HK-2 (cell line): Measurements from ENCODE around the gene SLC38A3.
"Not testable (repeated sequence)": the region's sequence is repeated elsewhere in the genome, so short reads cannot be mapped to it uniquely, and the experiment has no call there.

Experiments used
- DNase-seq: peaks from one replicate; pipeline ENCODE4 v3.0.0-alpha.2; 2018; ENCODE audit not compliant: unreplicated experiment

The SLC38A3 gene

GRCh38 chr3:50210510-50211367 lies 5.7 kb downstream of the SLC38A3 start:
- no peak for DNase-seq

- DNase-seq = not testable (repeated sequence)
Observed at GRCh38 chr3:50211368-50211717, 6.3 kb downstream of the SLC38A3 start.

GRCh38 chr3:50211930-50212329 lies 6.9 kb downstream of the SLC38A3 start:
- DNase-seq = peak; percentile 38

GRCh38 chr3:50212502-50212901 lies 7.4 kb downstream of the SLC38A3 start:
- no peak for DNase-seq

- DNase-seq = no peak
Observed at GRCh38 chr3:50212971-50213370, 7.9 kb downstream of the SLC38A3 start.

GRCh38 chr3:50213373-50213772 lies 8.3 kb downstream of the SLC38A3 start:
- DNase-seq = no peak

- no peak for DNase-seq
Observed at GRCh38 chr3:50214824-50215223, 9.8 kb downstream of the SLC38A3 start.

GRCh38 chr3:50215529-50215928 lies 10.5 kb downstream of the SLC38A3 start:
- DNase-seq = no peak

- no peak for DNase-seq
Observed at GRCh38 chr3:50217681-50218080, 12.6 kb downstream of the SLC38A3 start.

GRCh38 chr3:50218448-50218847 lies 13.4 kb downstream of the SLC38A3 start:
- no peak for DNase-seq

- no peak for DNase-seq
Observed at GRCh38 chr3:50219285-50219684, 14.2 kb downstream of the SLC38A3 start.

- DNase-seq = no peak
Observed at GRCh38 chr3:50220109-50220508, 15.0 kb downstream of the SLC38A3 start.

GRCh38 chr3:50221051-50221410 lies 16.0 kb downstream of the SLC38A3 start:
- no peak for DNase-seq

GRCh38 chr3:50221411-50222168 lies 16.5 kb downstream of the SLC38A3 start:
- no peak for DNase-seq

GRCh38 chr3:50222169-50222528 lies 17.1 kb downstream of the SLC38A3 start:
- no peak for DNase-seq

GRCh38 chr3:50224639-50225038 lies 19.6 kb downstream of the SLC38A3 start:
- DNase-seq = no peak

GRCh38 chr3:50226888-50227389 lies 21.9 kb downstream of the SLC38A3 start:
- peak; percentile 58 for DNase-seq

GRCh38 chr3:50227390-50228183 lies 22.5 kb downstream of the SLC38A3 start:
- peak; percentile 91 for DNase-seq

- DNase-seq = not testable (repeated sequence)
Observed at GRCh38 chr3:50228184-50228763, 23.2 kb downstream of the SLC38A3 start.

- no peak for DNase-seq
Observed at GRCh38 chr3:50229490-50229889, 24.4 kb downstream of the SLC38A3 start.

GRCh38 chr3:50230104-50230793 lies 25.2 kb downstream of the SLC38A3 start:
- no peak for DNase-seq
